Thyroid gland (tissue), 4 donors: ENCODE data around the gene PIP4K2B. TPM values are rescaled to one million over a fixed set of nuclear protein-coding genes. Genes with fewer than 3 reads are reported as not detected.
"Not testable (repeated sequence)": the region's sequence is repeated elsewhere in the genome, so short reads cannot be mapped to it uniquely, and the experiment has no call there.

Experiments used
- DNase-seq, 2 donors: peaks; one replicate each; pipeline ENCODE4 v3.0.0-alpha.2; 2019
- H3K27ac ChIP-seq, 3 donors: fragments of 200-600 bp; sonication (generic); 1 replicate in 2 of 3; 2 replicates in 1 of 3; pipeline ENCODE4 v1.5.1; 2016 to 2019; ENCODE audit warnings: mild to moderate bottlenecking in 1 of 3, moderate library complexity in 1 of 3
- H3K27me3 ChIP-seq: fragments of 200-600 bp; sonication (generic); one replicate; pipeline ENCODE4 v1.5.1; 2019
- H3K36me3 ChIP-seq, 2 donors: fragments of 200-600 bp; sonication (generic); one replicate each; pipeline ENCODE4 v1.5.1; 2016 to 2019
- H3K4me1 ChIP-seq, 2 donors: fragments of 200-600 bp; sonication (generic); one replicate each; pipeline ENCODE4 v1.5.1; 2017 to 2019
- H3K4me3 ChIP-seq, 3 donors: fragments of 200-600 bp; sonication (generic); replicated peaks in 1 of 3; 1 replicate in 2 of 3; 2 replicates in 1 of 3; pipeline ENCODE4 v1.5.1; 2016; ENCODE audit warnings: mild to moderate bottlenecking in 1 of 3
- H3K9me3 ChIP-seq: fragments of 200-600 bp; sonication (generic); one replicate; pipeline ENCODE4 v1.5.1; 2017
- CTCF ChIP-seq, 6 experiments: fragments of 200-600 bp in 3 of 6; fragments of 450-650 bp in 3 of 6; sonication (generic) in 3 of 6; IDR thresholded peaks; one replicate each; pipeline ENCODE4 v1.5.1; 2016 to 2019; ENCODE audit warnings: antibody characterized with exemption in 6 of 6, mild to moderate bottlenecking in 2 of 6, inconsistent platforms in 1 of 6, moderate library complexity in 1 of 6
- POLR2A ChIP-seq, 2 donors: fragments of 450-650 bp; IDR thresholded peaks; one replicate each; pipeline ENCODE4 v1.6.1; 2017; ENCODE audit warnings: antibody characterized with exemption in 2 of 2, mild to moderate bottlenecking in 2 of 2, moderate library complexity in 1 of 2
- WGBS, 2 donors: methylation state at CpG; one replicate each; pipeline ENCODE4 v1.1.5; 2017; 5-methylcytosine and 5-hydroxymethylcytosine counted together
- intact Hi-C: fragments of 100-400 bp; cut with DNase I; formaldehyde crosslinking; loops from one replicate; pipeline ENCODE4 v1.15.1; 2023
- total RNA-seq, 4 donors: library from RNA; depleted of rRNA; stranded (reverse); fragments of >200 nt; gene quantifications; one replicate each; pipeline ENCODE4 v1.2.3, GENCODE V29; 2016

The PIP4K2B gene
- total RNA-seq, 4 donors from 2014 or later: 40.8 to 48.6 (median 43.8) TPM

- 0 to 1% methylated on average over 17 to 41 of the region's 92 CpGs for whole genome bisulfite sequencing, 2 donors
- intact Hi-C loops: loop anchor here (10.0 kb wide), 1 partner anchor 125 kb away; the partner anchor contains the start of gene SRCIN1
- Histone ChIP-seq H3K27me3 (no peaks in the 10 kb centered on the region), H3K27ac (peak within 1 kb of the TSS; percentile 89 to 92 (median 92)), H3K4me3 (peak within 1 kb of the TSS; percentile 41 to 76 (median 42)), H3K36me3 (peaks cover 6 to 7% of the 10 kb centered on the region in 2 donors), H3K4me1 (peaks cover 30 to 36% of the 10 kb centered on the region in 2 donors), H3K9me3 (no peaks in the 10 kb centered on the region)
- peak; percentile 89 to 90 for DNase-seq
- peak in 5 of 6 experiments; percentile 30 to 96 (median 94) for TF ChIP-seq CTCF (IDR thresholded peaks at IDR 0.05)
- TF ChIP-seq POLR2A (IDR thresholded peaks at IDR 0.05): peak in 1 of 2 donors; percentile 48
Measured at GRCh38 chr17:38729886-38730525, 69.3 kb downstream of the PIP4K2B start, which contains the start of gene CISD3. CISD3 (plus strand) TSS chr17:38730341; CDS start chr17:38730359, 18 bp downstream.

- DNase-seq: no peak
- Histone ChIP-seq H3K4me1 (peaks cover 30 to 34% of the 10 kb centered on the region in 2 donors), H3K27me3 (no peaks in the 10 kb centered on the region), H3K27ac (peak overlapping the region; percentile 86 to 92 (median 89)), H3K4me3 (peak overlapping the region in 2 of 3 donors; percentile 41), H3K36me3 (peaks cover 11 to 12% of the 10 kb centered on the region in 2 donors), H3K9me3 (no peaks in the 10 kb centered on the region)
- intact Hi-C loops: no loop called here
- TF ChIP-seq POLR2A (IDR thresholded peaks at IDR 0.05) (no peak), CTCF (IDR thresholded peaks at IDR 0.05) (no peak)
- 29 to 35% methylated on average over 14 of the region's 14 CpGs for WGBS, 2 donors
Measured at GRCh38 chr17:38729368-38729885, 69.9 kb downstream of the PIP4K2B start.

- intact Hi-C loops: no loop called here
- peaks cover 10 to 13% of the 10 kb centered on the region in 2 donors for H3K36me3 ChIP-seq
- WGBS, 2 donors: 82 to 84% methylated on average over 6 to 7 of the region's 8 CpGs
- peaks cover 30 to 33% of the 10 kb centered on the region in 2 donors for H3K4me1 ChIP-seq
- H3K9me3 ChIP-seq: no peaks in the 10 kb centered on the region
- TF ChIP-seq CTCF (IDR thresholded peaks at IDR 0.05) (no peak), POLR2A (IDR thresholded peaks at IDR 0.05) (no peak)
- peak in 1 of 2 donors; percentile 23 for DNase-seq
- no peaks in the 10 kb centered on the region for H3K27me3 ChIP-seq
- H3K4me3 ChIP-seq: no peak overlapping the region
- no peak overlapping the region for H3K27ac ChIP-seq
Measured at GRCh38 chr17:38728290-38728831, 71.0 kb downstream of the PIP4K2B start.

- H3K4me1 ChIP-seq: peaks cover 24 to 26% of the 10 kb centered on the region in 2 donors
- intact Hi-C loops: no loop called here
- DNase-seq: no peak
- H3K4me3 ChIP-seq: no peak overlapping the region
- H3K27me3 ChIP-seq: no peaks in the 10 kb centered on the region
- no peaks in the 10 kb centered on the region for H3K9me3 ChIP-seq
- 89 to 91% methylated on average over 5 of the region's 5 CpGs for WGBS, 2 donors
- TF ChIP-seq CTCF (IDR thresholded peaks at IDR 0.05) (no peak), POLR2A (IDR thresholded peaks at IDR 0.05) (no peak)
- H3K36me3 ChIP-seq: peaks cover 9 to 13% of the 10 kb centered on the region in 2 donors
- H3K27ac ChIP-seq: no peak overlapping the region
Measured at GRCh38 chr17:38727736-38728135, 71.6 kb downstream of the PIP4K2B start.

GRCh38 chr17:38726145-38726544 is 73.2 kb downstream of the PIP4K2B start:
- H3K9me3 ChIP-seq, H3K4me3 ChIP-seq, intact Hi-C loops, H3K27ac ChIP-seq, H3K27me3 ChIP-seq, DNase-seq: not testable (repeated sequence)
- 54 to 66% methylated on average over 4 to 6 of the region's 8 CpGs for WGBS, 2 donors
- H3K4me1 ChIP-seq: peaks cover 11 to 12% of the 10 kb centered on the region in 2 donors
- peaks cover 20 to 23% of the 10 kb centered on the region in 2 donors for H3K36me3 ChIP-seq
